Measurements from ENCODE around the gene ARL2BP. TPM values are rescaled to one million over a fixed set of nuclear protein-coding genes. Genes with fewer than 3 reads are reported as not detected.

ARL2BP gene
- total and polyA plus RNA-seq, 2 of the 13 experiments (the other 11 are each of a cell fraction or from before 2014, with no cell fraction given): 64.3 to 67.6 TPM

GRCh38 chr16:57283959-57284208 is 38.8 kb downstream of the ARL2BP start (continued):
- TF ChIP-seq THAP9 (CRISPR knock-in tag; IDR thresholded peaks at IDR 0.05; ENCODE audit: borderline replicate concordance): 0 out of 2 replicates have a peak, but pooled peaks have one; percentile 32
- TF ChIP-seq TEF (CRISPR knock-in tag; IDR thresholded peaks at IDR 0.05): no peak
- TF ChIP-seq RELA (CRISPR knock-in tag; IDR thresholded peaks at IDR 0.05): no peak
- TF ChIP-seq ZNF609 (CRISPR knock-in tag; IDR thresholded peaks at IDR 0.05; ENCODE audit: borderline replicate concordance): peak; percentile 30; the same call in 1 of the 2 replicates
- TF ChIP-seq MED1 (CRISPR knock-in tag; IDR thresholded peaks at IDR 0.05): no peak
- TF ChIP-seq ZFP82 (CRISPR knock-in tag; IDR thresholded peaks at IDR 0.05; ENCODE audit: borderline replicate concordance): 0 out of 2 replicates have a peak, but pooled peaks have one; percentile 23
- TF ChIP-seq FUBP1 (CRISPR knock-in tag; IDR thresholded peaks at IDR 0.05; ENCODE audit: borderline replicate concordance): no peak
- TF ChIP-seq MATR3 (CRISPR knock-in tag; IDR thresholded peaks at IDR 0.05): no peak
- peak; percentile 12 for TF ChIP-seq HNRNPK (IDR thresholded peaks at IDR 0.05; ENCODE audit: low read depth, low read length, poor library complexity, severe bottlenecking)
- no peak for TF ChIP-seq HOXA3 (CRISPR knock-in tag; IDR thresholded peaks at IDR 0.05)
- 0 out of 2 replicates have a peak, but pooled peaks have one; percentile 7 for TF ChIP-seq ZBTB20 (CRISPR knock-in tag; IDR thresholded peaks at IDR 0.05; ENCODE audit: borderline replicate concordance, low read depth)
- TF ChIP-seq SP5 (CRISPR knock-in tag; IDR thresholded peaks at IDR 0.05; ENCODE audit: borderline replicate concordance, low read depth): no peak
- no peak for TF ChIP-seq ZFP91 (CRISPR knock-in tag; IDR thresholded peaks at IDR 0.05; ENCODE audit: borderline replicate concordance)
- no peak for TF ChIP-seq RFXAP (CRISPR knock-in tag; IDR thresholded peaks at IDR 0.05; ENCODE audit: borderline replicate concordance)
- no peak for TF ChIP-seq ARHGAP35 (CRISPR knock-in tag; IDR thresholded peaks at IDR 0.05; ENCODE audit: borderline replicate concordance)
- no peak for TF ChIP-seq CHD4 (IDR thresholded peaks at IDR 0.05; ENCODE audit: borderline replicate concordance, low read length)
